GM10266 (cell line): Measurements from ENCODE around the gene CCBE1.
"Not testable (repeated sequence)": the region's sequence is repeated elsewhere in the genome, so short reads cannot be mapped to it uniquely, and the experiment has no call there.

ENCODE experiments used
- DNase-seq: peaks from one replicate; pipeline ENCODE4 v3.0.0; 2012; ENCODE audit errors: extremely low spot score
- CTCF ChIP-seq: IDR thresholded peaks from 2 replicates; pipeline ENCODE4 v1.5.1; 2012; ENCODE audit warnings: mild to moderate bottlenecking, low read depth; ENCODE audit not compliant: control insufficient read depth, insufficient read depth; ENCODE audit errors: missing control alignments

Gene CCBE1

GRCh38 chr18:59715966-59716369, 18.7 kb upstream of the CCBE1 start:
- TF ChIP-seq CTCF, result no peak
- no peak for DNase-seq

- TF ChIP-seq CTCF, result no peak
- no peak for DNase-seq
These were observed 18.2 kb upstream of the CCBE1 start for GRCh38 chr18:59715445-59715844.

- not testable (repeated sequence) for DNase-seq
These were observed 16.9 kb upstream of the CCBE1 start for GRCh38 chr18:59714096-59714495.

- no peak for TF ChIP-seq CTCF
- no peak for DNase-seq
These were observed 15.1 kb upstream of the CCBE1 start for GRCh38 chr18:59712311-59712710.

- no peak for TF ChIP-seq CTCF
- no peak for DNase-seq
These were observed 11.8 kb upstream of the CCBE1 start for GRCh38 chr18:59708988-59709387.

GRCh38 chr18:59707306-59707705, 10.1 kb upstream of the CCBE1 start:
- DNase-seq, result no peak
- no peak for TF ChIP-seq CTCF

- no peak for TF ChIP-seq CTCF
These were observed 9.3 kb upstream of the CCBE1 start for GRCh38 chr18:59706499-59706898.

GRCh38 chr18:59705145-59705544, 7.9 kb upstream of the CCBE1 start:
- TF ChIP-seq CTCF, result no peak
- DNase-seq, result no peak

More at GRCh38 chr18:59706499-59706898, 9.3 kb upstream of the CCBE1 start:
- no peak for DNase-seq
